Cardiac muscle cell (in vitro differentiated cells and primary cell): ENCODE results near the gene EIF1AD. TPM values are rescaled to one million over a fixed set of nuclear protein-coding genes. Genes with fewer than 3 reads are reported as not detected.

ENCODE experiments used
- DNase-seq, 2 donors: peaks; one replicate each; pipeline versions ENCODE4 v3.0.0 to v3.0.0-alpha.2; 2010 to 2017; ENCODE audit warnings: low read depth in 1 of 2, low spot score in 1 of 2
- H3K27ac ChIP-seq: fragments of 200-600 bp; sonication (generic); 2 replicates; pipeline ENCODE4 v1.5.1; 2016
- H3K27me3 ChIP-seq: fragments of 200-600 bp; sonication (generic); 2 replicates; pipeline ENCODE4 v1.6.0; 2016; ENCODE audit warnings: control low read depth
- H3K36me3 ChIP-seq: fragments of 200-600 bp; sonication (generic); 2 replicates; pipeline ENCODE4 v1.5.1; 2016; ENCODE audit warnings: control low read depth
- H3K4me1 ChIP-seq: fragments of 200-600 bp; sonication (generic); 2 replicates; pipeline ENCODE4 v1.8.1; 2017; ENCODE audit warnings: low read depth, mild to moderate bottlenecking, mixed run types
- H3K4me3 ChIP-seq: fragments of 200-600 bp; sonication (generic); 2 replicates; pipeline ENCODE4 v1.5.1; 2016; ENCODE audit warnings: mild to moderate bottlenecking
- H3K9me3 ChIP-seq: fragments of 200-600 bp; sonication (generic); 2 replicates; pipeline ENCODE4 v1.5.1; 2017; ENCODE audit warnings: low read depth, mild to moderate bottlenecking, control low read depth
- polyA plus RNA-seq: library from polyadenylated mRNA; unstranded; fragments of >200 nt; fragmentation: Nextera tagmentation; extraction: Ambion mirVana; gene quantifications from 2 replicates; pipeline ENCODE4 v1.2.1, GENCODE V29; 2016
- total RNA-seq: library from RNA; depleted of rRNA; stranded (reverse); fragments of >200 nt; gene quantifications from 2 replicates; pipeline ENCODE4 v1.2.3, GENCODE V29; 2016
- TF ChIP-seq, protein P1 (sequence below): IDR thresholded peaks from 2 replicates; pipeline ENCODE4 v1.5.1; 2012; ENCODE audit warnings: low read depth, mild to moderate bottlenecking, low read length

Gene EIF1AD
- total and polyA plus RNA-seq, 2 experiments from 2014 or later = 24.6 to 36.8 TPM

DNA sequence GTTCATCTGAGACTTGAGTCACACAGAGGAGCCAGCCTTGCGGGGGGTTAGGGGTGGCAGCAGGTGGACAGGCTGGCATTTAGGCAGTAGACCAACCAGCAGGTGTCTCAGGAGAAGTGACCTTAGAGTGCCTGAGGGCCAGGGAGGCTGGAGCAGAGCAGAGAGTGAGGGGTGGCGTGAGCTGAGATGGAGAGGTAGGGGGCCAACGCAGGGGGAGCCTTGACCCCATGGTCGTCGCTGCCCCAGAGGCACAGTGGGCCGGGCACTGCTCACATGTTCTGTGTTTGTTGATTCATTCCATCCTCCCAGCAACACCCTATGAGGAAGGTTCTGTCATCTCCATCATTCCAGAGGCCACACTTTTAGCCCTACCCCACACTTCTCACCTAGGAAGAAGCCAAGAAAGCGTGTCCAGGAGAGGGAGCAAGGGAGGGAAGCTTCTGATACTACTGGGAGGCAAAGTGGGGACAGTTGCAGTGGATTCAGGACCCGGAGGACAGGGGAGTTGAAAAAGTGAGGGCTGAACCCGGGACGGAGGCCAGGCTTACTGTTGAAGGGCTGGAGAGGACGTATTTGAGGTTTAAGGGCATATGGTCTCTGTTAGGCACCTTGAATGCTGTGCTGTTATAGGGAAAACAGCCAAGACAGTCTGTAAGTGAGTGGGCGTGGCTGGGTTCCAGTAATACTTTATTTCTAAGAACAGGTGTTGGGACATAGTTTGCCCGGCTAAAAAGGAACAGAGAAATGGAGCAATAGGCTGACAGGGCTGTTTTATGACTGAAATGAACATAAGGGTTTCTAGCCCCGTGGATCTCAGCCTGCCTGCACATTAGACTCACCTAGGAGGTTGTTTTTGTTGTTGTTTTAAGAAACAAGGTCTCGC is 33.1 kb downstream of the EIF1AD start:
- Histone ChIP-seq H3K27ac (no peak overlapping the region), H3K27me3 (no peaks in the 10 kb centered on the region), H3K4me1 (no peaks in the 10 kb centered on the region), H3K9me3 (no peaks in the 10 kb centered on the region), H3K4me3 (no peak overlapping the region), H3K36me3 (peaks cover 31% of the 10 kb centered on the region)
- no peak for DNase-seq
- TF ChIP-seq, protein P1, sequence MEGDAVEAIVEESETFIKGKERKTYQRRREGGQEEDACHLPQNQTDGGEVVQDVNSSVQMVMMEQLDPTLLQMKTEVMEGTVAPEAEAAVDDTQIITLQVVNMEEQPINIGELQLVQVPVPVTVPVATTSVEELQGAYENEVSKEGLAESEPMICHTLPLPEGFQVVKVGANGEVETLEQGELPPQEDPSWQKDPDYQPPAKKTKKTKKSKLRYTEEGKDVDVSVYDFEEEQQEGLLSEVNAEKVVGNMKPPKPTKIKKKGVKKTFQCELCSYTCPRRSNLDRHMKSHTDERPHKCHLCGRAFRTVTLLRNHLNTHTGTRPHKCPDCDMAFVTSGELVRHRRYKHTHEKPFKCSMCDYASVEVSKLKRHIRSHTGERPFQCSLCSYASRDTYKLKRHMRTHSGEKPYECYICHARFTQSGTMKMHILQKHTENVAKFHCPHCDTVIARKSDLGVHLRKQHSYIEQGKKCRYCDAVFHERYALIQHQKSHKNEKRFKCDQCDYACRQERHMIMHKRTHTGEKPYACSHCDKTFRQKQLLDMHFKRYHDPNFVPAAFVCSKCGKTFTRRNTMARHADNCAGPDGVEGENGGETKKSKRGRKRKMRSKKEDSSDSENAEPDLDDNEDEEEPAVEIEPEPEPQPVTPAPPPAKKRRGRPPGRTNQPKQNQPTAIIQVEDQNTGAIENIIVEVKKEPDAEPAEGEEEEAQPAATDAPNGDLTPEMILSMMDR = no peak

DNA sequence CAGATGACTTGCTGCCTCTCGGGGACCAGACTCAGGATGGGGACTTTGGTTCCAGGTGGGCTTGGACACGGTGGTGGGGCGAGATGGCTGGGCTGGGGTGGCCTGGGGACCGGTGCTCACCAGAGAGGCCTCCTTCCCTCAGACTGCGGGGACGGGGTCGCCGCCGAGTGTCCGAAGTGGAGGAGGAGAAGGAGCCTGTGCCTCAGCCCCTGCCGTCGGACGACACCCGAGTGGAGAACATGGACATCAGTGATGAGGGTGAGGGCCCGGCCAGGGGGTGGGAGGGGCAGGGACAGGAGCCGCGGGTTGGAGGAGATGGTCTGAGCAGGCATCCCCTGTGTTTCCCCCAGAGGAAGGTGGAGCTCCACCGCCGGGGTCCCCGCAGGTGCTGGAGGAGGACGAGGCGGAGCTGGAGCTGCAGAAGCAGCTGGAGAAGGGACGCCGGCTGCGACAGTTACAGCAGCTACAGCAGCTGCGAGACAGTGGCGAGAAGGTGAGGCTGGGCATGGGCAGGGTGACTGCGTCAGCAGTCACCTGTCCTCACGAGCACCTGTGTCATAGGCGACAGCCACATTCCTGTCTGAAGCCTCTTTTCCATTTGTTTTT is 34.5 kb downstream of the EIF1AD start:
- H3K36me3 ChIP-seq = peaks cover 31% of the 10 kb centered on the region
- no peak for DNase-seq

DNA sequence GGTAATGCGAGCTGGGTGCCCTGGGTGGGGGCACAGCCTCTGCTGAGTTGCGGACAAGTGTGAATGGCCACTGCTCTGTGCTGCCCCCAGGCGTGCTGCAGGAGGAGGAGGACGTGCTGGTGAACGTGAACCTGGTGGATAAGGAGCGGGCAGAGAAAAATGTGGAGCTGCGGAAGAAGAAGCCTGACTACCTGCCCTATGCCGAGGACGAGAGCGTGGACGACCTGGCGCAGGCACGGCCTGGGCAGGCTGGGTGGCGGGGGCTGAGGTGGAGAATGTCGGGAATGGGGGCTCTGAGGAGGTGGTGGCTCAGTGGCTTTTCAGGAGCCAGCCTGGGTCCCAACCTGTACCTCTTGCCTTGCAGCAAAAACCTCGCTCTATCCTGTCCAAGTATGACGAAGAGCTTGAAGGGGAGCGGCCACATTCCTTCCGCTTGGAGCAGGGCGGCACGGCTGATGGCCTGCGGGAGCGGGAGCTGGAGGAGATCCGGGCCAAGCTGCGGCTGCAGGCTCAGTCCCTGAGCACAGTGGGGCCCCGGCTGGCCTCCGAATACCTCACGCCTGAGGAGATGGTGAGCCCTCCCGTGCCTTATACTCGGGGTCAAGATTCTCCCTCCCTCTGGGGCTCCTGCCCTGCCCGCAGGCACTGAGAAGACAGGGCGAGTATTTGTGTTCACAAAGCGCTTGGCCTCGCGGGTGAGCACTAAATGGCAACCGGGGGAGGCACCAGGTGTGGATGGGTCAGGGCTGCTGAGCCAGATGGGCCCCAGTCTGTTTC is 35.8 kb downstream of the EIF1AD start:
- TF ChIP-seq, protein P1 = no peak
- peaks cover 5% of the 10 kb centered on the region for H3K4me1 ChIP-seq
- no peaks in the 10 kb centered on the region for H3K9me3 ChIP-seq
- peaks cover 31% of the 10 kb centered on the region for H3K36me3 ChIP-seq
- H3K27ac ChIP-seq = no peak overlapping the region
- no peak for DNase-seq
- no peaks in the 10 kb centered on the region for H3K27me3 ChIP-seq
- H3K4me3 ChIP-seq = no peak overlapping the region

More for the DNA sequence above, 34.5 kb downstream of the EIF1AD start:
- Histone ChIP-seq H3K27ac (no peak overlapping the region), H3K9me3 (no peaks in the 10 kb centered on the region), H3K27me3 (no peaks in the 10 kb centered on the region), H3K4me3 (no peak overlapping the region), H3K4me1 (peaks cover 5% of the 10 kb centered on the region)
- TF ChIP-seq, protein P1 = no peak

DNA sequence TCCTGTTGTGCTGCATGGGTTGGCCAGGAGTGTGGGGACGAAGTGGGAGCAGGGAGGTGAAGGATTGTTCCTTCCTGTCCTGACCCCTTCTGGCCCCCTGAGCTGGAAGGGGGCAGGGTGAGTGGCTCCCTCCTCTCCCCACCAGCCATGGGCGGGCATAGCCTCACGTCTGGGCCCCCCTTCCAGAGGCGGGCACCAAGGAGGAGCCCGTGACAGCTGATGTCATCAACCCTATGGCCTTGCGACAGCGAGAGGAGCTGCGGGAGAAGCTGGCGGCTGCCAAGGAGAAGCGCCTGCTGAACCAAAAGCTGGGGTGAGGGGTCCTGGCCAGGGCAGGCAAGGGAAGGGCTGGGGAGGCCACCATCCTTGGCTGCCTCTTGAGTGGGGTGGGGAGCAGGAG is 37.1 kb downstream of the EIF1AD start:
- no peak for DNase-seq
- H3K27ac ChIP-seq = no peak overlapping the region
- H3K4me1 ChIP-seq = peaks cover 5% of the 10 kb centered on the region
- no peaks in the 10 kb centered on the region for H3K27me3 ChIP-seq
- H3K36me3 ChIP-seq = peaks cover 28% of the 10 kb centered on the region
- no peak overlapping the region for H3K4me3 ChIP-seq
- TF ChIP-seq, protein P1 = no peak
- no peaks in the 10 kb centered on the region for H3K9me3 ChIP-seq

DNA sequence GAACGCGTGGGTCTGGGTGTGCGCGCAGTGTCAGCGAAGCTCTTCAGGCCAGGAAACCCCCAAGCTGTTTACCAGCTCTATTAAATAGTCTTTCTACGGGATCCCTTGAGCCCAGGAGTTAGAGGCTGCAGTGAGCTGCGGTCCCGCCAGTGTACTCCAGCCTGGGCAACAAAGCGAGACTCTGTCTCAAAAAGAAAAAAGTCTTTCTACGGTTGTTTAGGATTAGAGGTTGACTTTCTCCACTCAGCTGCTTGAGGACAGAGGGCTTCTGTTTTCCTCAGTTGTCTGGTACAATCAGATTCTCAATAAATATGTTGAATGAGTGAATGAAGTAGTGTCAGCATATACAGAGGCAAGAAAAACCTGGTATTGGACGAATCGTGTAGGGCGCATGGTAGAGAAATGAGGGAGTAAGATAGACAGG is 39.8 kb downstream of the EIF1AD start:
- H3K4me1 ChIP-seq = peaks cover 5% of the 10 kb centered on the region
- H3K27ac ChIP-seq = peak overlapping the region; percentile 90
- no peaks in the 10 kb centered on the region for H3K27me3 ChIP-seq
- DNase-seq = no peak
- TF ChIP-seq, protein P1 = no peak
- H3K4me3 ChIP-seq = peak overlapping the region; percentile 94
- H3K9me3 ChIP-seq = no peaks in the 10 kb centered on the region
- H3K36me3 ChIP-seq = peaks cover 19% of the 10 kb centered on the region
